HL-60 (cell line): ENCODE data around the gene GP9.

ENCODE experiments used
- GABPA ChIP-seq: IDR thresholded peaks from 2 replicates; pipeline ENCODE4 v1.6.1; 2012; ENCODE audit warnings: low read depth
- POLR2AphosphoS5 ChIP-seq: IDR thresholded peaks from 2 replicates; pipeline ENCODE4 v1.6.1; 2012; ENCODE audit warnings: low read depth
- TF ChIP-seq, protein P1 (sequence below): IDR thresholded peaks from one replicate; pipeline ENCODE4 v1.5.1; 2011; ENCODE audit warnings: low read length, control low read depth, inconsistent platforms; ENCODE audit not compliant: insufficient read depth
- TF ChIP-seq, protein P2 (sequence below): IDR thresholded peaks from 2 replicates; pipeline ENCODE4 v1.6.1; 2012; ENCODE audit warnings: low read depth; ENCODE audit not compliant: insufficient replicate concordance

DNA sequence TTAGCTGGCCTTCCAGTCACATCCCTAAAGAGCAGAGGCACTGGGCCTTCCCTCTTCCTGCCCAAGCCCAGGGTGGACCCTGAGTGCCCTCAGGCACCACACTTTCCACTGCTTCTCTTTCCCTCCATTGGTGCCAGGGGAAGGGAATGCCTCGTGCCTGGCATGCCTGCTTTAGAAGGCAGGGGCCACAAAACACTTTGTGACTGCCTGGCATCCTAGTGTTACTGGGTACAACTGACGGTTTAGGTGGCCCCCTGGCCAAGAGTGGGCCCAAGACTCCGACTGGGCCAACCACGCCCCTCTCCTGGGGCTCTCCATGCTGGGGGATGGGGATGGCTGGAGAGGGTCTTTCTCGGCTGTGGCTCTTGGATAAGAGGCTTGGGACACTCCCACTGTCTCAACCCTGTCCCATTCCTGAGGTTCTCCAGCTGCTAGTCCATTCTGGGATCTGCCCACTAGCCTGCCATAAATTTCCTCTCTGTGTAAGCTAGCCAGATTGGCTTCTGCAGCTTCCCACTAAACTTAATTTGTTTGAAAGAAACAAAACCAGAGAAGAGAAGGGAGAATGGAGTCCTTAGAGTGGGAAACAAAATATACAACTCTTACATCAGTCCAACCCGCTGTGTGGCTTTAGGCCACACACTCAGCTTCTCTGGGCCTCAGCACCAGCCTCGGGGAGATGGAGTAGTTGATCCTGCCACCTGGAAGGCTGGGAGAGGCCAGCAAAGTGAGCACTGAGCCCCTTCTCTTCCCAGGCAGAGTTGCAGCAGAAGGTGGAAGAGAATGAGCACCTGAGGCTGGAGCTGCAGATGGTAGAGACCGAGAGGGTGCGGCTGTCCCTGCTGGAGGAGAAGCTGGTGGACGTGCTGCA, 24.1 kb upstream of the GP9 start:
- TF ChIP-seq, protein P1, sequence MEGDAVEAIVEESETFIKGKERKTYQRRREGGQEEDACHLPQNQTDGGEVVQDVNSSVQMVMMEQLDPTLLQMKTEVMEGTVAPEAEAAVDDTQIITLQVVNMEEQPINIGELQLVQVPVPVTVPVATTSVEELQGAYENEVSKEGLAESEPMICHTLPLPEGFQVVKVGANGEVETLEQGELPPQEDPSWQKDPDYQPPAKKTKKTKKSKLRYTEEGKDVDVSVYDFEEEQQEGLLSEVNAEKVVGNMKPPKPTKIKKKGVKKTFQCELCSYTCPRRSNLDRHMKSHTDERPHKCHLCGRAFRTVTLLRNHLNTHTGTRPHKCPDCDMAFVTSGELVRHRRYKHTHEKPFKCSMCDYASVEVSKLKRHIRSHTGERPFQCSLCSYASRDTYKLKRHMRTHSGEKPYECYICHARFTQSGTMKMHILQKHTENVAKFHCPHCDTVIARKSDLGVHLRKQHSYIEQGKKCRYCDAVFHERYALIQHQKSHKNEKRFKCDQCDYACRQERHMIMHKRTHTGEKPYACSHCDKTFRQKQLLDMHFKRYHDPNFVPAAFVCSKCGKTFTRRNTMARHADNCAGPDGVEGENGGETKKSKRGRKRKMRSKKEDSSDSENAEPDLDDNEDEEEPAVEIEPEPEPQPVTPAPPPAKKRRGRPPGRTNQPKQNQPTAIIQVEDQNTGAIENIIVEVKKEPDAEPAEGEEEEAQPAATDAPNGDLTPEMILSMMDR = no peak
- no peak for TF ChIP-seq POLR2AphosphoS5
- TF ChIP-seq, protein P2, sequence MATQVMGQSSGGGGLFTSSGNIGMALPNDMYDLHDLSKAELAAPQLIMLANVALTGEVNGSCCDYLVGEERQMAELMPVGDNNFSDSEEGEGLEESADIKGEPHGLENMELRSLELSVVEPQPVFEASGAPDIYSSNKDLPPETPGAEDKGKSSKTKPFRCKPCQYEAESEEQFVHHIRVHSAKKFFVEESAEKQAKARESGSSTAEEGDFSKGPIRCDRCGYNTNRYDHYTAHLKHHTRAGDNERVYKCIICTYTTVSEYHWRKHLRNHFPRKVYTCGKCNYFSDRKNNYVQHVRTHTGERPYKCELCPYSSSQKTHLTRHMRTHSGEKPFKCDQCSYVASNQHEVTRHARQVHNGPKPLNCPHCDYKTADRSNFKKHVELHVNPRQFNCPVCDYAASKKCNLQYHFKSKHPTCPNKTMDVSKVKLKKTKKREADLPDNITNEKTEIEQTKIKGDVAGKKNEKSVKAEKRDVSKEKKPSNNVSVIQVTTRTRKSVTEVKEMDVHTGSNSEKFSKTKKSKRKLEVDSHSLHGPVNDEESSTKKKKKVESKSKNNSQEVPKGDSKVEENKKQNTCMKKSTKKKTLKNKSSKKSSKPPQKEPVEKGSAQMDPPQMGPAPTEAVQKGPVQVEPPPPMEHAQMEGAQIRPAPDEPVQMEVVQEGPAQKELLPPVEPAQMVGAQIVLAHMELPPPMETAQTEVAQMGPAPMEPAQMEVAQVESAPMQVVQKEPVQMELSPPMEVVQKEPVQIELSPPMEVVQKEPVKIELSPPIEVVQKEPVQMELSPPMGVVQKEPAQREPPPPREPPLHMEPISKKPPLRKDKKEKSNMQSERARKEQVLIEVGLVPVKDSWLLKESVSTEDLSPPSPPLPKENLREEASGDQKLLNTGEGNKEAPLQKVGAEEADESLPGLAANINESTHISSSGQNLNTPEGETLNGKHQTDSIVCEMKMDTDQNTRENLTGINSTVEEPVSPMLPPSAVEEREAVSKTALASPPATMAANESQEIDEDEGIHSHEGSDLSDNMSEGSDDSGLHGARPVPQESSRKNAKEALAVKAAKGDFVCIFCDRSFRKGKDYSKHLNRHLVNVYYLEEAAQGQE = no peak
- TF ChIP-seq GABPA = no peak
